Measurements from ENCODE around the gene HTRA2. TPM values are rescaled to one million over a fixed set of nuclear protein-coding genes. Genes with fewer than 3 reads are reported as not detected.

Gene HTRA2
- total and polyA plus RNA-seq, 9 of the 15 experiments (the other 6 are each of a cell fraction or from before 2014, with no cell fraction given): 54.2 to 71.2 (median 65.8) TPM

DNA sequence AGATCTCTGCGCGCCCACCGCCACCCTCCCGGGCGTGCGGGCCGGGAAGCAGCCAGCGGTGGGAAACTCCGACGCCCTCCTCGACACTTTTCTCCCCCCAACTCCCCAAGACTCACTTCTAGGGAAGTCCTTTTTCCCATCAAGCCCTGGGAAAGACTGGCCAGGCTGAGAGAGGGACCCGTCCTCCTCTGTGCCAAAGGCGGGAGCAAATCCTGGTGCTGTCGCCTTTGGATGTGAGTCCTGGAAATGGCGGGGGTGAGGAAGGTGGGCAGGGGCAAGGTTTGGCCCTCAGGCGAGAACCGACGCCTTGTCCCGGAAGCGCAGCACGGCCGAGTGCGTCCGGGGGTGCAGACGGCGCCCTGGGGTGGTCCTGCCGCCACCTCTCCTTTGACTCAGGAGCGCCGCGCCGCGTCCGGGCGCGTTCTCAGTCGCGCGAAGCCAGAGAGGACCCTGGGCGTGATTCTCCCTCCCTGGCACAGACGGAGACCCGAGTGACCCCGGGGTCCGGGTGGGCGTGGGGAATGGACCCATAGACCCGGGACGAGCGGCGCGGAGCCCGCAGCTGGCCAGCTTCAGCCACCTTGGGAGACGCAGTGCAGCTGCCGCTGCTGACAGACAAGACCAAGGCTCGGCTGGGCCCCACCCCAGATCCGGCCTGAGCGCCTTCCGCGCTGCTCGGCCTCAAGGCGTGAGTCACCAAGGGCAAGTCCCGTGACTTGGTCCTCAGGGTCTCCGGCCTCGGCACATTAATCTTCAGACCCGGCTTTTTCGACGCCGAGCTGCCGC lies 26.8 kb upstream of the HTRA2 start (continued):
- TF ChIP-seq, protein P1, sequence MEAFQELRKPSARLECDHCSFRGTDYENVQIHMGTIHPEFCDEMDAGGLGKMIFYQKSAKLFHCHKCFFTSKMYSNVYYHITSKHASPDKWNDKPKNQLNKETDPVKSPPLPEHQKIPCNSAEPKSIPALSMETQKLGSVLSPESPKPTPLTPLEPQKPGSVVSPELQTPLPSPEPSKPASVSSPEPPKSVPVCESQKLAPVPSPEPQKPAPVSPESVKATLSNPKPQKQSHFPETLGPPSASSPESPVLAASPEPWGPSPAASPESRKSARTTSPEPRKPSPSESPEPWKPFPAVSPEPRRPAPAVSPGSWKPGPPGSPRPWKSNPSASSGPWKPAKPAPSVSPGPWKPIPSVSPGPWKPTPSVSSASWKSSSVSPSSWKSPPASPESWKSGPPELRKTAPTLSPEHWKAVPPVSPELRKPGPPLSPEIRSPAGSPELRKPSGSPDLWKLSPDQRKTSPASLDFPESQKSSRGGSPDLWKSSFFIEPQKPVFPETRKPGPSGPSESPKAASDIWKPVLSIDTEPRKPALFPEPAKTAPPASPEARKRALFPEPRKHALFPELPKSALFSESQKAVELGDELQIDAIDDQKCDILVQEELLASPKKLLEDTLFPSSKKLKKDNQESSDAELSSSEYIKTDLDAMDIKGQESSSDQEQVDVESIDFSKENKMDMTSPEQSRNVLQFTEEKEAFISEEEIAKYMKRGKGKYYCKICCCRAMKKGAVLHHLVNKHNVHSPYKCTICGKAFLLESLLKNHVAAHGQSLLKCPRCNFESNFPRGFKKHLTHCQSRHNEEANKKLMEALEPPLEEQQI (IDR thresholded peaks at IDR 0.05): no peak
- TF ChIP-seq, protein P2, sequence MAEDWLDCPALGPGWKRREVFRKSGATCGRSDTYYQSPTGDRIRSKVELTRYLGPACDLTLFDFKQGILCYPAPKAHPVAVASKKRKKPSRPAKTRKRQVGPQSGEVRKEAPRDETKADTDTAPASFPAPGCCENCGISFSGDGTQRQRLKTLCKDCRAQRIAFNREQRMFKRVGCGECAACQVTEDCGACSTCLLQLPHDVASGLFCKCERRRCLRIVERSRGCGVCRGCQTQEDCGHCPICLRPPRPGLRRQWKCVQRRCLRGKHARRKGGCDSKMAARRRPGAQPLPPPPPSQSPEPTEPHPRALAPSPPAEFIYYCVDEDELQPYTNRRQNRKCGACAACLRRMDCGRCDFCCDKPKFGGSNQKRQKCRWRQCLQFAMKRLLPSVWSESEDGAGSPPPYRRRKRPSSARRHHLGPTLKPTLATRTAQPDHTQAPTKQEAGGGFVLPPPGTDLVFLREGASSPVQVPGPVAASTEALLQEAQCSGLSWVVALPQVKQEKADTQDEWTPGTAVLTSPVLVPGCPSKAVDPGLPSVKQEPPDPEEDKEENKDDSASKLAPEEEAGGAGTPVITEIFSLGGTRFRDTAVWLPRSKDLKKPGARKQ (CRISPR knock-in tag; IDR thresholded peaks at IDR 0.05): no peak
- TF ChIP-seq NBN (IDR thresholded peaks at IDR 0.05; ENCODE audit: low read depth): 0 out of 2 replicates have a peak, but pooled peaks have one; percentile 20
- no peak for TF ChIP-seq TAF7 (tag; IDR thresholded peaks at IDR 0.05)
- TF ChIP-seq, protein P3, sequence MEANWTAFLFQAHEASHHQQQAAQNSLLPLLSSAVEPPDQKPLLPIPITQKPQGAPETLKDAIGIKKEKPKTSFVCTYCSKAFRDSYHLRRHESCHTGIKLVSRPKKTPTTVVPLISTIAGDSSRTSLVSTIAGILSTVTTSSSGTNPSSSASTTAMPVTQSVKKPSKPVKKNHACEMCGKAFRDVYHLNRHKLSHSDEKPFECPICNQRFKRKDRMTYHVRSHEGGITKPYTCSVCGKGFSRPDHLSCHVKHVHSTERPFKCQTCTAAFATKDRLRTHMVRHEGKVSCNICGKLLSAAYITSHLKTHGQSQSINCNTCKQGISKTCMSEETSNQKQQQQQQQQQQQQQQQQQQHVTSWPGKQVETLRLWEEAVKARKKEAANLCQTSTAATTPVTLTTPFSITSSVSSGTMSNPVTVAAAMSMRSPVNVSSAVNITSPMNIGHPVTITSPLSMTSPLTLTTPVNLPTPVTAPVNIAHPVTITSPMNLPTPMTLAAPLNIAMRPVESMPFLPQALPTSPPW (CRISPR knock-in tag; IDR thresholded peaks at IDR 0.05): peak; percentile 45
- TF ChIP-seq, protein P4, sequence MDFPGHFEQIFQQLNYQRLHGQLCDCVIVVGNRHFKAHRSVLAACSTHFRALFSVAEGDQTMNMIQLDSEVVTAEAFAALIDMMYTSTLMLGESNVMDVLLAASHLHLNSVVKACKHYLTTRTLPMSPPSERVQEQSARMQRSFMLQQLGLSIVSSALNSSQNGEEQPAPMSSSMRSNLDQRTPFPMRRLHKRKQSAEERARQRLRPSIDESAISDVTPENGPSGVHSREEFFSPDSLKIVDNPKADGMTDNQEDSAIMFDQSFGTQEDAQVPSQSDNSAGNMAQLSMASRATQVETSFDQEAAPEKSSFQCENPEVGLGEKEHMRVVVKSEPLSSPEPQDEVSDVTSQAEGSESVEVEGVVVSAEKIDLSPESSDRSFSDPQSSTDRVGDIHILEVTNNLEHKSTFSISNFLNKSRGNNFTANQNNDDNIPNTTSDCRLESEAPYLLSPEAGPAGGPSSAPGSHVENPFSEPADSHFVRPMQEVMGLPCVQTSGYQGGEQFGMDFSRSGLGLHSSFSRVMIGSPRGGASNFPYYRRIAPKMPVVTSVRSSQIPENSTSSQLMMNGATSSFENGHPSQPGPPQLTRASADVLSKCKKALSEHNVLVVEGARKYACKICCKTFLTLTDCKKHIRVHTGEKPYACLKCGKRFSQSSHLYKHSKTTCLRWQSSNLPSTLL (IDR thresholded peaks at IDR 0.05): no peak
- TF ChIP-seq, protein P5, sequence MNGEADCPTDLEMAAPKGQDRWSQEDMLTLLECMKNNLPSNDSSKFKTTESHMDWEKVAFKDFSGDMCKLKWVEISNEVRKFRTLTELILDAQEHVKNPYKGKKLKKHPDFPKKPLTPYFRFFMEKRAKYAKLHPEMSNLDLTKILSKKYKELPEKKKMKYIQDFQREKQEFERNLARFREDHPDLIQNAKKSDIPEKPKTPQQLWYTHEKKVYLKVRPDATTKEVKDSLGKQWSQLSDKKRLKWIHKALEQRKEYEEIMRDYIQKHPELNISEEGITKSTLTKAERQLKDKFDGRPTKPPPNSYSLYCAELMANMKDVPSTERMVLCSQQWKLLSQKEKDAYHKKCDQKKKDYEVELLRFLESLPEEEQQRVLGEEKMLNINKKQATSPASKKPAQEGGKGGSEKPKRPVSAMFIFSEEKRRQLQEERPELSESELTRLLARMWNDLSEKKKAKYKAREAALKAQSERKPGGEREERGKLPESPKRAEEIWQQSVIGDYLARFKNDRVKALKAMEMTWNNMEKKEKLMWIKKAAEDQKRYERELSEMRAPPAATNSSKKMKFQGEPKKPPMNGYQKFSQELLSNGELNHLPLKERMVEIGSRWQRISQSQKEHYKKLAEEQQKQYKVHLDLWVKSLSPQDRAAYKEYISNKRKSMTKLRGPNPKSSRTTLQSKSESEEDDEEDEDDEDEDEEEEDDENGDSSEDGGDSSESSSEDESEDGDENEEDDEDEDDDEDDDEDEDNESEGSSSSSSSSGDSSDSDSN (IDR thresholded peaks at IDR 0.05; ENCODE audit: borderline replicate concordance in 1 of 2, low read depth in 2 of 2, low read length in 2 of 2): peak; percentile 82 to 97; a peak in 3 of 4 replicates
- TF ChIP-seq SNIP1 (IDR thresholded peaks at IDR 0.05; ENCODE audit: low read depth): no peak
- TF ChIP-seq ZNF551 (CRISPR knock-in tag; IDR thresholded peaks at IDR 0.05): no peak
- TF ChIP-seq, protein P6, sequence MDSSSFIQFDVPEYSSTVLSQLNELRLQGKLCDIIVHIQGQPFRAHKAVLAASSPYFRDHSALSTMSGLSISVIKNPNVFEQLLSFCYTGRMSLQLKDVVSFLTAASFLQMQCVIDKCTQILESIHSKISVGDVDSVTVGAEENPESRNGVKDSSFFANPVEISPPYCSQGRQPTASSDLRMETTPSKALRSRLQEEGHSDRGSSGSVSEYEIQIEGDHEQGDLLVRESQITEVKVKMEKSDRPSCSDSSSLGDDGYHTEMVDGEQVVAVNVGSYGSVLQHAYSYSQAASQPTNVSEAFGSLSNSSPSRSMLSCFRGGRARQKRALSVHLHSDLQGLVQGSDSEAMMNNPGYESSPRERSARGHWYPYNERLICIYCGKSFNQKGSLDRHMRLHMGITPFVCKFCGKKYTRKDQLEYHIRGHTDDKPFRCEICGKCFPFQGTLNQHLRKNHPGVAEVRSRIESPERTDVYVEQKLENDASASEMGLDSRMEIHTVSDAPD (CRISPR knock-in tag; IDR thresholded peaks at IDR 0.05): no peak
- TF ChIP-seq KLF6 (CRISPR knock-in tag; IDR thresholded peaks at IDR 0.05; ENCODE audit: borderline replicate concordance): 0 out of 2 replicates have a peak, but pooled peaks have one; percentile 58
- peak; percentile 47; the same call in 1 of the 2 replicates for TF ChIP-seq TGIF2 (CRISPR knock-in tag; IDR thresholded peaks at IDR 0.05)
- TF ChIP-seq BCOR (IDR thresholded peaks at IDR 0.05): peak; percentile 67
- no peak for TF ChIP-seq HNRNPLL (IDR thresholded peaks at IDR 0.05; ENCODE audit: low read depth, low read length, poor library complexity, severe bottlenecking)

All from K562 (cell line).